ENCODE results near the gene RHOH.
A peak's percentile ranks its signal among the peaks of the same experiment; 100 is the strongest.

Gene RHOH

GRCh38 chr4:40178672-40179071 is 18.2 kb upstream of the RHOH start:
- H3K4me3 ChIP-seq (ENCODE audit: low read depth, low read length), result no peak overlapping the region
- in situ Hi-C loops (cut with HindIII; ENCODE audit: low sequenced_read_pairs), result no loop called here
- no peak for TF ChIP-seq CTCF (IDR thresholded peaks at IDR 0.05; ENCODE audit: low read depth, low read length, missing control alignments)
- no peak for DNase-seq (ENCODE audit: low read depth)

GRCh38 chr4:40179360-40179759 is 17.5 kb upstream of the RHOH start:
- in situ Hi-C loops (cut with HindIII; ENCODE audit: low sequenced_read_pairs), result no loop called here
- no peak for DNase-seq (ENCODE audit: low read depth)
- no peak for TF ChIP-seq CTCF (IDR thresholded peaks at IDR 0.05; ENCODE audit: low read depth, low read length, missing control alignments)
- H3K4me3 ChIP-seq (ENCODE audit: low read depth, low read length), result no peak overlapping the region

GRCh38 chr4:40180356-40180755 is 16.5 kb upstream of the RHOH start:
- TF ChIP-seq CTCF (IDR thresholded peaks at IDR 0.05; ENCODE audit: low read depth, low read length, missing control alignments), result no peak
- in situ Hi-C loops (cut with HindIII; ENCODE audit: low sequenced_read_pairs), result no loop called here
- peak; percentile 41 for DNase-seq (ENCODE audit: low read depth)
- H3K4me3 ChIP-seq (ENCODE audit: low read depth, low read length), result no peak overlapping the region

- H3K4me3 ChIP-seq (ENCODE audit: low read depth, low read length), result no peak overlapping the region
- no peak for TF ChIP-seq CTCF (IDR thresholded peaks at IDR 0.05; ENCODE audit: low read depth, low read length, missing control alignments)
- no peak for DNase-seq (ENCODE audit: low read depth)
- in situ Hi-C loops (cut with HindIII; ENCODE audit: low sequenced_read_pairs), result no loop called here
Observed at GRCh38 chr4:40182001-40182400, 14.8 kb upstream of the RHOH start.

- no peak for DNase-seq (ENCODE audit: low read depth)
- in situ Hi-C loops (cut with HindIII; ENCODE audit: low sequenced_read_pairs), result no loop called here
- no peak overlapping the region for H3K4me3 ChIP-seq (ENCODE audit: low read depth, low read length)
- no peak for TF ChIP-seq CTCF (IDR thresholded peaks at IDR 0.05; ENCODE audit: low read depth, low read length, missing control alignments)
Observed at GRCh38 chr4:40182954-40183353, 13.9 kb upstream of the RHOH start.

- H3K4me3 ChIP-seq (ENCODE audit: low read depth, low read length), result no peak overlapping the region
Observed at GRCh38 chr4:40183615-40184411, 13.0 kb upstream of the RHOH start.

More at GRCh38 chr4:40183615-40184411, 13.0 kb upstream of the RHOH start:
- TF ChIP-seq CTCF (IDR thresholded peaks at IDR 0.05; ENCODE audit: low read depth, low read length, missing control alignments), result no peak
- no peak for DNase-seq (ENCODE audit: low read depth)
- in situ Hi-C loops (cut with HindIII; ENCODE audit: low sequenced_read_pairs), result no loop called here
